HEK293 (cell line): ENCODE data around the gene FOXI2.

Source experiments
- AEBP2 ChIP-seq: fragments of 450-650 bp; formaldehyde crosslinking; IDR thresholded peaks from 2 replicates; pipeline ENCODE4 v1.5.1; 2016; ENCODE audit warnings: missing biosample characterization, missing genetic modification characterization, borderline replicate concordance
- CTCF ChIP-seq: fragments of 450-650 bp; formaldehyde crosslinking; IDR thresholded peaks from 2 replicates; pipeline ENCODE4 v1.5.1; 2016; ENCODE audit warnings: missing biosample characterization, missing genetic modification characterization
- EGR2 ChIP-seq: fragments of 450-650 bp; formaldehyde crosslinking; IDR thresholded peaks from 2 replicates; pipeline ENCODE4 v1.5.1; 2016; ENCODE audit warnings: low read depth, missing biosample characterization, missing genetic modification characterization
- IKZF3 ChIP-seq: fragments of 450-650 bp; IDR thresholded peaks from 2 replicates; pipeline ENCODE4 v1.5.0; 2018; ENCODE audit warnings: missing biosample characterization, mild to moderate bottlenecking, missing genetic modification characterization, moderate library complexity
- ZBTB1 ChIP-seq: fragments of 450-650 bp; formaldehyde crosslinking; IDR thresholded peaks from 2 replicates; pipeline ENCODE4 v1.5.1; 2016; ENCODE audit warnings: missing biosample characterization, missing genetic modification characterization
- ZFP69B ChIP-seq: fragments of 450-650 bp; formaldehyde crosslinking; IDR thresholded peaks from 2 replicates; pipeline ENCODE4 v1.5.1; 2016; ENCODE audit warnings: missing biosample characterization, missing genetic modification characterization
- ZNF274 ChIP-seq, 2 experiments: fragments of 200-500 bp in 1 of 2; fragments of 450-650 bp in 1 of 2; sonication (Bioruptor generic) in 1 of 2; formaldehyde crosslinking in 1 of 2; IDR thresholded peaks; 2 replicates each; pipeline versions ENCODE4 v1.5.1 to v1.6.1; 2014 to 2016; ENCODE audit warnings: borderline replicate concordance in 1 of 2, inconsistent platforms in 1 of 2, low read length in 1 of 2, missing biosample characterization in 1 of 2, missing genetic modification characterization in 1 of 2
- ZNF354C ChIP-seq: fragments of 450-650 bp; formaldehyde crosslinking; IDR thresholded peaks from 2 replicates; pipeline ENCODE4 v1.5.1; 2016; ENCODE audit warnings: missing biosample characterization, missing genetic modification characterization, low read depth, borderline replicate concordance
- ZNF362 ChIP-seq: fragments of 450-650 bp; formaldehyde crosslinking; IDR thresholded peaks from 2 replicates; pipeline ENCODE4 v1.5.1; 2016; ENCODE audit warnings: missing biosample characterization, missing genetic modification characterization
- ZNF664 ChIP-seq: fragments of 450-650 bp; formaldehyde crosslinking; IDR thresholded peaks from 2 replicates; pipeline ENCODE4 v1.5.1; 2016; ENCODE audit warnings: missing biosample characterization, missing genetic modification characterization
- ZNF777 ChIP-seq: fragments of 450-650 bp; formaldehyde crosslinking; IDR thresholded peaks from 2 replicates; pipeline ENCODE4 v1.5.1; 2017; ENCODE audit warnings: missing biosample characterization, missing genetic modification characterization, borderline replicate concordance
- ZSCAN23 ChIP-seq: fragments of 450-650 bp; formaldehyde crosslinking; IDR thresholded peaks from 2 replicates; pipeline ENCODE4 v1.5.1; 2016; ENCODE audit warnings: missing biosample characterization, missing genetic modification characterization

- TF ChIP-seq AEBP2 (no peak), CTCF (tag by site-specific recombination) (no peak), ZBTB1 (no peak), ZNF362 (no peak), ZNF664 (tag by site-specific recombination) (no peak), ZNF274 (IDR thresholded peaks at IDR 0.05; ENCODE audit: low read length) (no peak), ZNF274 (tag by site-specific recombination; IDR thresholded peaks at IDR 0.05; ENCODE audit: borderline replicate concordance) (no peak), EGR2 (tag by site-specific recombination) (no peak), ZSCAN23 (tag by site-specific recombination) (no peak), ZNF777 (tag by site-specific recombination) (no peak), IKZF3 (tag by site-specific recombination) (no peak), ZFP69B (tag by site-specific recombination) (no peak), ZNF354C (no peak)
Measured at GRCh38 chr10:127699311-127699710, 37.7 kb upstream of the FOXI2 start.
